GM18951 (cell line): ENCODE data around the gene WDR83.
"Not testable (repeated sequence)": the region's sequence is repeated elsewhere in the genome, so short reads cannot be mapped to it uniquely, and the experiment has no call there.

ENCODE experiments used
- POLR2A ChIP-seq: IDR thresholded peaks from 4 replicates; pipeline ENCODE4 v1.6.1; 2011; ENCODE audit warnings: mild to moderate bottlenecking; ENCODE audit not compliant: insufficient read length, insufficient read depth; ENCODE audit errors: extremely low read depth
- in situ Hi-C: fragments of 300-500 bp; cut with MboI; formaldehyde crosslinking; loops from one replicate; pipeline ENCODE4 v1.12.0; 2022; ENCODE audit warnings: low sequenced_read_pairs, mixed read lengths, inconsistent platforms; ENCODE audit not compliant: unreplicated experiment

WDR83 gene

DNA sequence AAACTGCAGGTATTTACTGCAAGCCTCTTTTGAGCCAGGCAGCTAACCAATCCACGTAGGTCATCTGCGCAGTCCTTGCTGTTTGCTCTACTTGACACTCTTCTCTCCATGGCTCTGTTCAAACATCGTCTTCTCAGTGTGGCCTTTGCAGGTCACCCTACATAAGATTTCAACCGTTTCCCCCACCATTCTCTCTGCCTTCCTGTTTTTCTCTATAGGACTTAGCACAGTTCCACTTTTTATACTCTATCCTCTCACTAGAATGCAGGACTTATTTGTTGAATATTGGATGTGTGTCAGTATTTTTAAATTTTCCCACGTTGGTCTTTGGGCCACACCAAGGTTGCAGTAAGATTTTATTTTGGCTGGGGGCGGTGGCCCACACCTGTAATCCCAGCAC is 31.5 kb downstream of the WDR83 start:
- in situ Hi-C loops: no loop called here
- TF ChIP-seq POLR2A: no peak

DNA sequence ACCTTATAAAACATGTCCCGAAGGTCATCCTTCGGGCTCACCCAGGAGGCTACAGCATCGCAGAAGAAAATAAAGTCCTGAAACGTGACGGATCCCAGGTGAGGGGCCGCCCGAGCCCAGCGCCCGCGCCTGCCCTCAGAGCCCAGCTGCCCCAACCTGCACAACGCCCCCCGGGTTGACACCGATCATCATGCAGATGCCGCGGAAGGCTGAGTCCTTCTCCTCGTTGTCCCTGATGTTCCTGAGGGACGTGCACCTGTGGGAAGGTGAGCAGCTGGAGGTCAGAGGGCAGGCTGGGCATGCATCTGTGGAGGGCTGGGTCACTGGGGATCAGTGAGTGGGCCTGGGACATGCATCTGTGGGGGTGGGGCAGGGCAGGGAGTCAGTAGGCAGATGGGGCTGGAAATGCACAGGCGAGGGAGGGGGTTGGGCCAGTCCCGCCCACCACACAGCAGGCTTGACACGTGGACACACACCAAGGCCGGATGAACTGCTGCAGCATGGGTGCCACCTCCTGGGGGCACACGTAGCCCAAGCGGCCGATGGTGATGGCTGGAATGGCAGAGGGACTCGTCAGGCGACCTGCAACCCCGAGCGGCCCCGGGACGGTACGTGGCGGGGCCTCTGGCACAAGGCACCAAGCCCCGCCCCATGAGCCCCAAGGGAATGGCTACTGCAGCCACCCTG is 35.1 kb downstream of the WDR83 start:
- in situ Hi-C loops: no loop called here
- TF ChIP-seq POLR2A: no peak

DNA sequence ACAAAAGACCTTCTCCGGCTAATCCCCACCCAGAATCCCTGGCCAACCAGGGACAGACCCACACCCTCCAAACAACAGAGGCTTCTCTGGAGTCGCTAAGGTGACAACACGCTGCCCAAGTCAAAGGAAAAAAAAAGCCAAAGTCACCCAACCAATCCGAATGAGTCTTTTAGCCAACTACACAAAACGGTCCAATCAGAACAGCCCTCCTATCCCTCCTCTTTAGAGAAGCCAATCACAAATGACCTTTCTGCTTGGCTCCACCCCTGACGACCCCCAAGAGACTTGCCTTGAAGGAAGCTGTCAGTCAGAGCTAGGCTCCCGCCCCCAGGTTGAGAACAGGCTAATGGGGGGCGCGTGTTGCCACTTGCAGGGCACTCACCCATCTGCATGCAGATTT is 36.4 kb downstream of the WDR83 start:
- in situ Hi-C loops: no loop called here
- no peak for TF ChIP-seq POLR2A

DNA sequence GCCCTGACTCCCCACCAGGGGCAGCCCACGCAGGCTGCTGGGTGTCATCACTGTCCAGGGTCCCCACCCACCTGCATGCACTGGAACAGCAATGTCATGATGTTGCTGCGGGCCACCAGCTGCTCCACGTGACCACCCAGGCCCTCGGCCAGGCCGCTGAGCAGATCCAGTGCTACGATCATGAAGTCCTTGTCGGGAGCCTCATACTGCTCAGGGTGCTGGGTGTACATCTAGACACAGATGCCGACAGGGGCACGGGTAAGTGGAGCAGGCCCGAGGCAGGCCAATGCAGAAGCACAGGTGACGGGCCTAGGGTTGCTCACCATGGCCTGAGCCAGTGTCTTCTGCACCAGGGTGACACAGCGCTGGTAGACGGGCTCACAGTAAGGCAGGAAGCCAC is 38.6 kb downstream of the WDR83 start:
- in situ Hi-C loops: no loop called here
- no peak for TF ChIP-seq POLR2A

DNA sequence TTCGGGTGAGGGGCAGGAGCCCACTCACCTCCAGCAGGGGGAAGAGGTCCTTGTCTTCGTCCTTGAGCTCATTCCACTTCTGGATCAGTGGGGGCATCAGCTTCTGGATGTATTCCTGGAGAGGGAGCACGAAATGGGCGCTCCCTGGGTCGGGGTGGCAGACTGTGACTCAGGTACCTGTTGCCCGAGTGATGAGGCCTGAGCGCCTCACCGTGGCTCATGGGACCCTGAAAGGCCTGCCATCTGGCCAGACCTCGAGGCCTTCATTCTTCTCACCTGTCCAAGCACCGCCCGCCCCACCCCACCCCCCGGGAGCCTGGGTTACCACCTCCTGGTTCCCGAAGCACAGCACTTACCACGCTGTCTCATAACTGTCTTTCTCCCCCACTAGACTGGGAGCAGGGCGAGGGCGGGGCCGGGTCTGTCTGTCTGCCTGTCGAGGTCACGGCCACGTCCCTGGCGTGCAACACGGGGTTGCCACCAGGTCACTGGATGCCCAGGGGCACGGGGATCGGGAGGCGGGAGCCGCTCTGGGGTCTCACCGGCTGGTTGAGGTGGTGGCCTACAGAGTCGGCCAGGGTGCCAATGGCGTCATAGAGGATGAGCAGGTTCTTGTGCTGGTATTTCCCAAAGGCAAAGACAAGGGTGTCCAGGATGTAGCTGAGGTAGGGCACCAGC is 39.2 kb downstream of the WDR83 start:
- in situ Hi-C loops: no loop called here
- TF ChIP-seq POLR2A: no peak

DNA sequence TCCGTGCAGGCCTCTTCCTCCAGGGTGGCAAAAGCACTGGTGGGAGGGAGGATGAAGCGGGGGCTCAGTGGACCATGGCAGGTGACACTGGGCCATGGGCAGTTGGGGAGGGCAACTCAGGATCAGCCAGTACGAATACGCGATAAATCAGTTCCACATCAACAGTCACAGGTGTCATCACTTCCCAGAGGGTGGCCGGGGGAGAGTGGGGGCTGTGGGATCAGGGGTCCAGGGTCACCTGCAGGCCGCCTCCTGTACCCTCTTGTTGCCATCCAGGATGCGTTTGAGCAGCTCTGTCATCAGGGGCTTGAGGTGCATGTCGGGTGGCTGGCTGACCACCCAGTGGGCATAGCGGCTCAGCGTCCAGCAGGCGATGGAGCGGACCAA is 39.7 kb downstream of the WDR83 start:
- TF ChIP-seq POLR2A: no peak
- in situ Hi-C loops: no loop called here

DNA sequence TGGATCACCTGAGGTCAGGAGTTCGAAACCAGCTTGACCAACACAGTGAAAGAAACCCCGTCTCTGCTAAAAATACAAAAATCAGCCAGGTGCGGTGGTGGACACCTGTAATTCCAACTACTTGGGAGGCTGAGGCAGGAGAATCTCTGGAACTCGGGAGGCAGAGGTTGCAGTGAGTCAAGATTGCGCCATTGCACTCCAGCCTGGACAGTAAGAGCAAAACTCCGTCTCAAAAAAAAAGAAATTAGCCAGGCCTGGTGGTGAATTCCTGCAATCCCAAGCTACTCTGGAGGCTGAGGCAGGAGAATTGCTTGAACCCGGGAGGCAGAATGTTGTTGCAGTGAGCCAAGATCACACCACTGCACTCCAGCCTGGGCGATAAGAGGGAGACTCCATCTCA is 42.0 kb downstream of the WDR83 start:
- TF ChIP-seq POLR2A: no peak
- in situ Hi-C loops: no loop called here

DNA sequence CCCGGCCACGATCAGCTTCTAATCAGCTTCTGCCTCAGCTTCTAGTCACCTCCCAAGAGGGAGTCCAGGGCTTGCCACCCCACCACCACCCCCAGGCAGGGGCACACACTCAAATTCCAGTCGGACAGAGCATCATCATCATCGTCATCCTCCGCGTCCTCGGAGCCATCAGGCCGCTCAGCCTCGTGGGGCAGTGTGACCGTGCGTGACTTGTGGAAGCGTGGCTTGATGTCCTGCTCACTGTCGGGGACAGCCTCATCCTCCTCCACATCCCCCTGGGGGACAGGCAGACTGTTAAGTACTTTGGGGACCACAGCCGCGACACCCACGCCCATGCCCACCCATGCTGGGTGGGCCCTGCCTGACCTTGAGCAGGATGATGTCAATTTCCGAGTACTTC is 44.6 kb downstream of the WDR83 start:
- in situ Hi-C loops: no loop called here
- TF ChIP-seq POLR2A: no peak

DNA sequence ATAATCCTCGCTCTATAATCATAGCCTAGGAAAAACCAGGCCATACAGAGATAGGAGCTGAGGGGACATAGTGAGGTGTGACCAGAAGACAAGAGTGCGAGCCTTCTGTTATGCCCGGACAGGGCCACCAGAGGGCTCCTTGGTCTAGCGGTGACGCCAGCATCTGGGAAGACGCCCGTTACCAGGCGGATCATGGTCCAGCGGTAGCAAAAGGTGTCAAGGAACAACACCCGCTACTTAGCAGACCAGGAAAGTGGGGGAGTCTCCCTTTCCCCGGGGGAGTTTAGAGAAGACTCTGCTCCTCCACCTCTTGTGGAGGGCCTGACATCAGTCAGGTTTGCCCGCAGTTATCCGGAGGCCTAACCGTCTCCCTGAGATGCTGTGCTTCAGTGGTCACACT is 45.5 kb downstream of the WDR83 start:
- in situ Hi-C loops: not testable (repeated sequence)

DNA sequence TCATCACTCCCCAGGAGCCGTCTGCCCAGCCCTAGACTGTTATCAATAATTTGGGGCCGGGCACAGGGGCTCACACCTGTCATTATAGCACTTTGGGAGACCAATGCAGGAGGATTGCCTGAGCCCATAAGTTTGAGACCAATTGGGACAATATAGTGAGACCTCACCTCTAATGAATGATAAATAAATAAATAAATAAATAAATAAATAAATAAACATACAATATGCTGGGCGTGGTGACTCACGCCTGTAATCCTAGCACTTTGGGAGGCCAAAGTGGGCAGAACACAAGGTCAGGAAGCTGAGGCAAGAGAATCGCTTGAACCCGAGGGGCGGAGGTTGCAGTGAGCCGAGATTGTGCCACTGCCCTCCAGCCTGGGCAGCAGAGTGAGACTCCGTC is 46.7 kb downstream of the WDR83 start:
- in situ Hi-C loops: not testable (repeated sequence)

DNA sequence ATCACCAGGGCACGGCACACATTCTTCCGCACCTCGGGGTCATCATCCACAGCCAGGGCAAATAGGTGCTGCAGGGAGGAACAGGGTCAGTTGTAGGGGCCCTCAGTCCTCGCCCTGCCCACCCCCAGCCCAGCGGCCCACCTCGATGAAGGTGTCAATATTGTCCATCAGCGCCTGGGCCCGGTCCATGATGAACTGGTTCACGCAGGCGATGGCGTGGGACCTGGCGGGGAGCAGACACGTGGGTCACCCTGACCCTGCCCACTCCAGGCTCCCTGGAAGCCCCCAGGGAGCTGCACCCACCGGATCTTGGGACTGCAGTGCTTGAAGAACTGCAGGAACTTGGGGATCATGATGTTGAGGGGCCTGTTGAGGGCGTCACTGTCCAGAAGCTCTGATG is 48.5 kb downstream of the WDR83 start:
- no peak for TF ChIP-seq POLR2A
- in situ Hi-C loops: no loop called here

DNA sequence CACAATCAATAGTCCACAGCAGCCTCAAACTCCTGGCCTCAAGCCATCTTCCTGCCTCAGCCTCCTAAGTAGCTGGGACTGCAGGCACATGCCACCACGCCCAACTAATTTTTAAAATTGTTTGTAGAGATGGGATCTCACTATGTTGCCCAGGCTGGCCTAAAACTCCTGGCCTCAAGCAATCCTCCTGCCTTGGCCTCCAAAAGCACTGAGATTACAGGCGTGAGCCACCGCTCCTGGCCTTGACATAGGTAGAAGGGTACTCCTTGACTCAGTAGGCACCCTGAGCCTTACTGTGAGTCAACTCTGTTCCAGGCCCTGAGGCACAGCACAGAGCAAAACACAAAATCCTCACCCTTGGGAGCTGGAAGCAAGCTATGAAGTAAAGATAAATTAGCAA is 49.3 kb downstream of the WDR83 start:
- TF ChIP-seq POLR2A: no peak
- in situ Hi-C loops: no loop called here

DNA sequence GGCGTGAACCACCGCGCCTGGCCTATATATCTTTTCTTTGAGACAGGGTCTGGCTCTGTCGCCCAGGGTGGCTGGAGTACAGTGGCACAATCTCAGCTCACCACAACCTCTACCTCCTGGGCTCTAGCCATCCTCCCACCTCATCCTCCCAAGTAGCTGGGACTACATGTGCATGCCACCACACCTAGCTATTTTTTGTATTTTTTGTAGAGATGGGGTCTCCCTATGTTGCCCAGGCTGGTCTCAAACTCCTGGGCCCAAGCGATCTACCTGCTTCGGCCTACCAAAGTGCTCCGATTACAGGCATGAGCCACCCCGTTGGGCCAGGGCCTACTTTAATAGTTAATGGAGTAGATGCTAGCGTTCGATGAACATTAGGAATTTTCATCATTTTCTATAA is 53.7 kb downstream of the WDR83 start:
- in situ Hi-C loops: no loop called here
- no peak for TF ChIP-seq POLR2A

DNA sequence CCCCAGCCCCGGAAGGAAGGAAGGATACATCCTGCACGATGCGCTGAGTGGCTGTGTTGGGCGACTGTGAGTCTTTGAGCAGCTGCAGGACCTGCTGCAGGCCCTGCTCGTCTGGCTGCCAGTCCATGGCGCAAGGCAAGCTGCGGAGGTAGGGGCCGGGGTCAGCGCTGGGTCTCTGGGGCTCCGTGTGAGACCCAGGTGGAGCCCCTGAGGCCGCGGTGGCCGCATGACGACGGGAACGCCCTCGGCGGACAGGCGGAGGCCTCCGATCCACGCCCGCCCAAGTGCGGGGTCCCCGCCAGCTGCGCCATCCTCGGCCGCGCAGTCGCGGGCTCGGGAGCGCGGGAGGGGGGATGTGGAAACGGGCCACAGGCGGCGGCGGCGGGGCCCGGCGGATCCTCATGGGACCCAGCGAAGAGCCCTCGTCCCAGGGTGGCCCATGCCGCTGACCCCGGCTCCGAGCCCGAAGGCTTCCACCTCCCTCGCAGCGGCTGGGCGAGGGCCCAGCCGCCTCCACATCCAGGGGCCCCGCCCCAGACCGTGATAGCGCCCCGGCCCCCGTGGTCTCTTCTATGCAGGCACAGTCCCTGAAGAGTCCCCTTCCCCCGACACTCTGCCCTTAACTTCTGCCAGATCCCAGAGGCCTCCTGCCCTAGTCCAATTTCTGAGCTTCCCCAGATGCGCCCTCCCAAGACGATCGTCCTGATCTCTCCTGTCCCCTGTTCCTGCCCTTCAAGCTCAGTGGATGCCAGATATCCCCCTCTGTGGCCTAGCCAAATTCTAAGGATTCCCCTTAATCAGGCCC is 54.4 kb downstream of the WDR83 start:
- TF ChIP-seq POLR2A: no peak
- in situ Hi-C loops: no loop called here
